Measurements from ENCODE around the gene CLBA1.

DNA sequence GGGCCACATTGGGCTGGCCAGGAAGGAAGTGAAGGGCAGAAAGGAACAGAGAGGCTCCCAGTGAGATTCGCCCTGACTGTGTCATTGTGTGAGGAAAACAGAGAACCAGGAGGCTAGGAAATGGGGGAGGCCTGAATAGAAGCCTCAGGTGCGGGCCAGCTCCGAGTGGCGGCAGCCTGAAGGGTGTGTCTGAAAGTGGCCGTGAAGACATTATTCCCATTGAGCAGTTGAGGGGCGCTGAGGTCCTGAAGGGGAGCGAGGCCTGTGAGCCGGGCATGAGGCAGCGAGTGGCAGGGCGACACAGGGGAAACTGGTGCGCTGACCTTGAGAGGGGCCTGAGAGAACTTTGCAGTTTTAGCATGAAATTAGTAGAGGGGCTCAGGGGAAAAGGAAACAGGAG is 6.9 kb downstream of the CLBA1 start:
- TF ChIP-seq, protein P1, sequence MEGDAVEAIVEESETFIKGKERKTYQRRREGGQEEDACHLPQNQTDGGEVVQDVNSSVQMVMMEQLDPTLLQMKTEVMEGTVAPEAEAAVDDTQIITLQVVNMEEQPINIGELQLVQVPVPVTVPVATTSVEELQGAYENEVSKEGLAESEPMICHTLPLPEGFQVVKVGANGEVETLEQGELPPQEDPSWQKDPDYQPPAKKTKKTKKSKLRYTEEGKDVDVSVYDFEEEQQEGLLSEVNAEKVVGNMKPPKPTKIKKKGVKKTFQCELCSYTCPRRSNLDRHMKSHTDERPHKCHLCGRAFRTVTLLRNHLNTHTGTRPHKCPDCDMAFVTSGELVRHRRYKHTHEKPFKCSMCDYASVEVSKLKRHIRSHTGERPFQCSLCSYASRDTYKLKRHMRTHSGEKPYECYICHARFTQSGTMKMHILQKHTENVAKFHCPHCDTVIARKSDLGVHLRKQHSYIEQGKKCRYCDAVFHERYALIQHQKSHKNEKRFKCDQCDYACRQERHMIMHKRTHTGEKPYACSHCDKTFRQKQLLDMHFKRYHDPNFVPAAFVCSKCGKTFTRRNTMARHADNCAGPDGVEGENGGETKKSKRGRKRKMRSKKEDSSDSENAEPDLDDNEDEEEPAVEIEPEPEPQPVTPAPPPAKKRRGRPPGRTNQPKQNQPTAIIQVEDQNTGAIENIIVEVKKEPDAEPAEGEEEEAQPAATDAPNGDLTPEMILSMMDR (conservative IDR thresholded peaks at IDR 0.05; ENCODE audit: low read depth in 2 of 2), result no peak
- TF ChIP-seq, protein P2, sequence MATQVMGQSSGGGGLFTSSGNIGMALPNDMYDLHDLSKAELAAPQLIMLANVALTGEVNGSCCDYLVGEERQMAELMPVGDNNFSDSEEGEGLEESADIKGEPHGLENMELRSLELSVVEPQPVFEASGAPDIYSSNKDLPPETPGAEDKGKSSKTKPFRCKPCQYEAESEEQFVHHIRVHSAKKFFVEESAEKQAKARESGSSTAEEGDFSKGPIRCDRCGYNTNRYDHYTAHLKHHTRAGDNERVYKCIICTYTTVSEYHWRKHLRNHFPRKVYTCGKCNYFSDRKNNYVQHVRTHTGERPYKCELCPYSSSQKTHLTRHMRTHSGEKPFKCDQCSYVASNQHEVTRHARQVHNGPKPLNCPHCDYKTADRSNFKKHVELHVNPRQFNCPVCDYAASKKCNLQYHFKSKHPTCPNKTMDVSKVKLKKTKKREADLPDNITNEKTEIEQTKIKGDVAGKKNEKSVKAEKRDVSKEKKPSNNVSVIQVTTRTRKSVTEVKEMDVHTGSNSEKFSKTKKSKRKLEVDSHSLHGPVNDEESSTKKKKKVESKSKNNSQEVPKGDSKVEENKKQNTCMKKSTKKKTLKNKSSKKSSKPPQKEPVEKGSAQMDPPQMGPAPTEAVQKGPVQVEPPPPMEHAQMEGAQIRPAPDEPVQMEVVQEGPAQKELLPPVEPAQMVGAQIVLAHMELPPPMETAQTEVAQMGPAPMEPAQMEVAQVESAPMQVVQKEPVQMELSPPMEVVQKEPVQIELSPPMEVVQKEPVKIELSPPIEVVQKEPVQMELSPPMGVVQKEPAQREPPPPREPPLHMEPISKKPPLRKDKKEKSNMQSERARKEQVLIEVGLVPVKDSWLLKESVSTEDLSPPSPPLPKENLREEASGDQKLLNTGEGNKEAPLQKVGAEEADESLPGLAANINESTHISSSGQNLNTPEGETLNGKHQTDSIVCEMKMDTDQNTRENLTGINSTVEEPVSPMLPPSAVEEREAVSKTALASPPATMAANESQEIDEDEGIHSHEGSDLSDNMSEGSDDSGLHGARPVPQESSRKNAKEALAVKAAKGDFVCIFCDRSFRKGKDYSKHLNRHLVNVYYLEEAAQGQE (IDR thresholded peaks at IDR 0.05; ENCODE audit: unreplicated experiment), result no peak
- TF ChIP-seq EZH2 (IDR thresholded peaks at IDR 0.05; ENCODE audit: low read depth, unreplicated experiment), result no peak
- TF ChIP-seq CREB1 (CRISPR knock-in tag; IDR thresholded peaks at IDR 0.05; ENCODE audit: low read depth), result no peak
- TF ChIP-seq POLR2AphosphoS5 (IDR thresholded peaks at IDR 0.05; ENCODE audit: low read depth), result no peak
- TF ChIP-seq JUNB (IDR thresholded peaks at IDR 0.05; ENCODE audit: unreplicated experiment), result no peak

All from GM23338 (cell line).